CD14-positive monocyte (primary cell): ENCODE measurements around the gene ZNF502. TPM values are rescaled to one million over a fixed set of nuclear protein-coding genes. Genes with fewer than 3 reads are reported as not detected.

Experiments
- DNase-seq, 3 donors: peaks; one replicate each; pipeline ENCODE4 v3.0.0-alpha.2; 2011 to 2022
- H2AFZ ChIP-seq: 2 replicates; pipeline ENCODE4 v1.6.0; 2012; ENCODE audit warnings: mild to moderate bottlenecking, low read depth, low read length, inconsistent platforms; ENCODE audit not compliant: insufficient read depth, poor library complexity, severe bottlenecking
- H3K27ac ChIP-seq, 2 donors: 1 replicate in 1 of 2; 2 replicates in 1 of 2; pipeline ENCODE4 v1.5.1; 2012 to 2013; ENCODE audit warnings: low read length in 2 of 2, control low read depth in 1 of 2, inconsistent platforms in 1 of 2, low read depth in 1 of 2, mild to moderate bottlenecking in 1 of 2
- H3K27me3 ChIP-seq, 2 donors: one replicate each; pipeline versions ENCODE4 v1.6.0 to v1.6.1; 2011 to 2013; ENCODE audit warnings: low read length in 2 of 2; ENCODE audit not compliant: control insufficient read depth in 2 of 2, insufficient read depth in 2 of 2
- H3K36me3 ChIP-seq, 2 donors: replicated peaks in 1 of 2; 1 replicate in 1 of 2; 2 replicates in 1 of 2; pipeline versions ENCODE4 v1.5.1 to v1.6.1; 2012 to 2013; ENCODE audit warnings: low read length in 2 of 2, control low read depth in 1 of 2, inconsistent platforms in 1 of 2, mild to moderate bottlenecking in 1 of 2; ENCODE audit not compliant: insufficient read depth in 2 of 2, control insufficient read depth in 1 of 2
- H3K4me1 ChIP-seq, 2 donors: 1 replicate in 1 of 2; 2 replicates in 1 of 2; pipeline versions ENCODE4 v1.5.1 to v1.6.1; 2012 to 2013; ENCODE audit warnings: low read length in 2 of 2, control low read depth in 1 of 2, inconsistent platforms in 1 of 2, mild to moderate bottlenecking in 1 of 2, moderate library complexity in 1 of 2; ENCODE audit not compliant: insufficient read depth in 2 of 2, control insufficient read depth in 1 of 2
- H3K4me2 ChIP-seq: replicated peaks from 2 replicates; pipeline ENCODE3; 2012; ENCODE audit warnings: low read length, moderate library complexity, mild to moderate bottlenecking; ENCODE audit not compliant: poor library complexity, severe bottlenecking; ENCODE audit errors: extremely low read depth
- H3K4me3 ChIP-seq, 3 experiments: fragments of 200-600 bp in 1 of 3; sonication (generic) in 1 of 3; replicated peaks in 1 of 3; 1 replicate in 2 of 3; 2 replicates in 1 of 3; pipeline ENCODE4 v1.5.1; 2011 to 2013; ENCODE audit warnings: low read length in 3 of 3, mild to moderate bottlenecking in 3 of 3, control low read depth in 2 of 3, low read depth in 2 of 3, inconsistent platforms in 1 of 3, moderate library complexity in 1 of 3
- H3K79me2 ChIP-seq: 2 replicates; pipeline ENCODE4 v1.6.0; 2012; ENCODE audit warnings: mild to moderate bottlenecking, control low read depth, inconsistent platforms, low read length, moderate library complexity; ENCODE audit not compliant: insufficient read depth
- H3K9ac ChIP-seq: 2 replicates; pipeline ENCODE4 v1.6.0; 2017; ENCODE audit warnings: low read length, mild to moderate bottlenecking; ENCODE audit not compliant: insufficient read depth, poor library complexity, severe bottlenecking
- H3K9me3 ChIP-seq, 2 donors: replicated peaks in 1 of 2; 1 replicate in 1 of 2; 2 replicates in 1 of 2; pipeline versions ENCODE4 v1.5.1 to v1.6.1; 2012 to 2013; ENCODE audit warnings: low read length in 2 of 2, control low read depth in 1 of 2; ENCODE audit not compliant: control insufficient read depth in 1 of 2, insufficient read depth in 1 of 2
- H4K20me1 ChIP-seq: 2 replicates; pipeline ENCODE4 v1.6.0; 2012; ENCODE audit warnings: mild to moderate bottlenecking, low read length, control low read depth, moderate library complexity; ENCODE audit not compliant: insufficient read depth
- H3K27ac Mint-ChIP-seq, 7 donors: one replicate each; pipeline ENCODE4 v1.8.0; 2020; ENCODE audit warnings: mild to moderate bottlenecking in 7 of 7, mixed read lengths in 7 of 7, moderate library complexity in 6 of 7, inconsistent platforms in 2 of 7
- H3K27me3 Mint-ChIP-seq, 3 donors: one replicate each; pipeline ENCODE4 v1.8.0; 2021 to 2022; ENCODE audit warnings: low read depth in 3 of 3, mild to moderate bottlenecking in 3 of 3, mixed read lengths in 3 of 3, moderate library complexity in 3 of 3, inconsistent platforms in 1 of 3
- H3K36me3 Mint-ChIP-seq, 2 donors: one replicate each; pipeline ENCODE4 v1.8.0; 2020; ENCODE audit warnings: mixed read lengths in 2 of 2, inconsistent platforms in 1 of 2, mild to moderate bottlenecking in 1 of 2
- H3K4me1 Mint-ChIP-seq: one replicate; pipeline ENCODE4 v1.8.0; 2020; ENCODE audit warnings: mild to moderate bottlenecking, mixed read lengths
- H3K4me3 Mint-ChIP-seq, 2 donors: one replicate each; pipeline ENCODE4 v1.8.0; 2020; ENCODE audit warnings: mild to moderate bottlenecking in 2 of 2, mixed read lengths in 2 of 2, moderate library complexity in 1 of 2
- H3K9me3 Mint-ChIP-seq, 7 donors: one replicate each; pipeline ENCODE4 v1.8.0; 2020 to 2022; ENCODE audit warnings: mixed read lengths in 7 of 7, mild to moderate bottlenecking in 6 of 7, moderate library complexity in 6 of 7, inconsistent platforms in 2 of 7
- WGBS: methylation state at CpG from one replicate; pipeline ENCODE4 v1.1.5; 2013; ENCODE audit warnings: missing lambda C conversion rate; ENCODE audit not compliant: insufficient coverage; 5-methylcytosine and 5-hydroxymethylcytosine counted together
- intact Hi-C, 2 donors: fragments of 100-400 bp; cut with micrococcal nuclease; formaldehyde crosslinking; loops; one replicate each; pipeline versions ENCODE4 v1.15.0 to v1.15.1; 2023
- polyA minus RNA-seq: library from RNA; depleted of rRNA, polyadenylated mRNA; stranded (reverse); fragments of >200 nt; gene quantifications from 2 replicates; pipeline ENCODE4 v1.2.3, GENCODE V29; 2012
- polyA plus RNA-seq, 3 donors: library from polyadenylated mRNA; depleted of rRNA in 1 of 3; unstranded in 2 of 3; stranded (reverse) in 1 of 3; fragments of 300-500 nt in 2 of 3; fragments of >200 nt in 1 of 3; fragmentation: Illumina TruSeq in 2 of 3; gene quantifications; 1 replicate in 2 of 3; 2 replicates in 1 of 3; pipeline ENCODE4 v1.2.3, GENCODE V29; 2012 to 2021
- total RNA-seq, 12 experiments: library from RNA in 1 of 12; stranded (reverse) in 1 of 12; fragments of 120-200 nt in 1 of 12; gene quantifications; one replicate each; pipeline ENCODE4 v1.2.4 and lab custom pipeline; 2013 to 2026; ENCODE audit warnings: mixed read lengths in 6 of 12, inconsistent platforms in 1 of 12
- TF ChIP-seq, protein P1 (sequence below): fragments of 200-600 bp; IDR thresholded peaks from one replicate; pipeline ENCODE4 v1.8.0; 2022; ENCODE audit warnings: antibody characterized with exemption, mild to moderate bottlenecking

The ZNF502 gene
- 0.91 TPM for total RNA-seq (2013)
- under 1 TPM; 0.20 to 0.28 (median 0.23) TPM for polyA plus RNA-seq
- 0.14 and 0.16 TPM in 2 replicates for polyA minus RNA-seq
- 0.25 to 2.1 (median 0.55) reads per million in 11 experiments for total RNA-seq (lab: John Stamatoyannopoulos, UW)

GRCh38 chr3:44712455-44713075 is at the start of gene ZNF502:
TSS of gene ZNF502 (plus strand) at chr3:44712660. CDS start at chr3:44720262, 7,602 bp downstream.
- peak; percentile 36 to 59 (median 40) for DNase-seq
- H2AFZ ChIP-seq = peak within 1 kb of the TSS; percentile 89
- intact Hi-C loops = no loop called here
- H3K27me3 Mint-ChIP-seq = peaks cover 2 to 6% (median 6%) of the 10 kb centered on the region in 3 donors
- H3K27ac ChIP-seq = no peak within 1 kb of the TSS
- H3K79me2 ChIP-seq = no peaks in the 10 kb centered on the region
- peaks cover 6 to 9% of the 10 kb centered on the region in 2 donors for H3K4me1 ChIP-seq
- H3K9me3 ChIP-seq = peaks cover 42 to 80% of the 10 kb centered on the region in 2 donors
- H3K4me3 Mint-ChIP-seq = peak within 1 kb of the TSS; percentile 83 to 90
- peak within 1 kb of the TSS in 5 of 7 donors; percentile 33 to 78 (median 38) for H3K27ac Mint-ChIP-seq
- H3K36me3 Mint-ChIP-seq = peaks cover 8 to 9% of the 10 kb centered on the region in 2 donors
- peaks cover 9% of the 10 kb centered on the region for H3K4me1 Mint-ChIP-seq
- peaks cover 0 to 2% of the 10 kb centered on the region in 2 donors for H3K27me3 ChIP-seq
- peak within 1 kb of the TSS; percentile 39 to 81 (median 64) for H3K4me3 ChIP-seq
- H4K20me1 ChIP-seq = no peaks in the 10 kb centered on the region
- peak within 1 kb of the TSS; percentile 45 for H3K9ac ChIP-seq
- WGBS = 4% methylated on average over 36 of the region's 36 CpGs
- peaks cover 28 to 87% (median 77%) of the 10 kb centered on the region in 7 donors for H3K9me3 Mint-ChIP-seq
- H3K36me3 ChIP-seq = no peaks in the 10 kb centered on the region
- H3K4me2 ChIP-seq = peak within 1 kb of the TSS; percentile 74
- TF ChIP-seq, protein P1, sequence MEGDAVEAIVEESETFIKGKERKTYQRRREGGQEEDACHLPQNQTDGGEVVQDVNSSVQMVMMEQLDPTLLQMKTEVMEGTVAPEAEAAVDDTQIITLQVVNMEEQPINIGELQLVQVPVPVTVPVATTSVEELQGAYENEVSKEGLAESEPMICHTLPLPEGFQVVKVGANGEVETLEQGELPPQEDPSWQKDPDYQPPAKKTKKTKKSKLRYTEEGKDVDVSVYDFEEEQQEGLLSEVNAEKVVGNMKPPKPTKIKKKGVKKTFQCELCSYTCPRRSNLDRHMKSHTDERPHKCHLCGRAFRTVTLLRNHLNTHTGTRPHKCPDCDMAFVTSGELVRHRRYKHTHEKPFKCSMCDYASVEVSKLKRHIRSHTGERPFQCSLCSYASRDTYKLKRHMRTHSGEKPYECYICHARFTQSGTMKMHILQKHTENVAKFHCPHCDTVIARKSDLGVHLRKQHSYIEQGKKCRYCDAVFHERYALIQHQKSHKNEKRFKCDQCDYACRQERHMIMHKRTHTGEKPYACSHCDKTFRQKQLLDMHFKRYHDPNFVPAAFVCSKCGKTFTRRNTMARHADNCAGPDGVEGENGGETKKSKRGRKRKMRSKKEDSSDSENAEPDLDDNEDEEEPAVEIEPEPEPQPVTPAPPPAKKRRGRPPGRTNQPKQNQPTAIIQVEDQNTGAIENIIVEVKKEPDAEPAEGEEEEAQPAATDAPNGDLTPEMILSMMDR = peak; percentile 13

DNA sequence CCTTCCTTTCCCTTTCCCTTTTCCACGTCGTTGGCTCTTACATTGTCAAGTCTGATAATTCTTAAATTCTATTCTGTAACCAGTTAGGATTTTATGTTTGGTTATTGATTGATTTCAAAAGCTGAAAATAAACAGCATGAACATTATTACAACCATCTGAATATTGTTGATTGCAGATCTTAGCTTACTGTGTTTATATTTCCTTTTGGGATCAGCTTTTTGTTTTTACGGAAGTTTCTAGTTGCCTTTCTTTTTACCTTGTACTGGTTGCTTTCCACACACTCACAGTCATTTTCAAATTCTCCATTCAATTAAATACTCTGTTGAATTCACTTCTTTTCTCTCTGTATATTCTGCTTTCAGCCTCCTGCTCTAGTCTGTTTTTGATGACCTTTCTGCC is 47.3 kb upstream of the ZNF502 start:
- peaks cover 20 to 42% (median 30%) of the 10 kb centered on the region in 7 donors for H3K9me3 Mint-ChIP-seq
- Histone ChIP-seq H3K4me3 (no peak overlapping the region), H4K20me1 (no peaks in the 10 kb centered on the region), H3K9ac (no peak overlapping the region), H3K36me3 (peaks cover 4 to 13% of the 10 kb centered on the region in 2 donors), H3K9me3 (peaks cover 18% of the 10 kb centered on the region in 2 donors), H3K4me2 (no peak overlapping the region), H3K27me3 (no peaks in the 10 kb centered on the region), H3K79me2 (no peaks in the 10 kb centered on the region), H3K4me1 (no peaks in the 10 kb centered on the region), H2AFZ (no peak overlapping the region), H3K27ac (no peak overlapping the region)
- no peaks in the 10 kb centered on the region for H3K4me1 Mint-ChIP-seq
- H3K27ac Mint-ChIP-seq = no peak overlapping the region
- H3K27me3 Mint-ChIP-seq = peaks cover 0 to 2% (median 1%) of the 10 kb centered on the region in 3 donors
- no peak overlapping the region for H3K4me3 Mint-ChIP-seq
- no CpG with 5 or more reads among the region's 3 CpGs for WGBS
- peaks cover 5 to 13% of the 10 kb centered on the region in 2 donors for H3K36me3 Mint-ChIP-seq
- intact Hi-C loops = no loop called here
- TF ChIP-seq, protein P1 = no peak
- DNase-seq = no peak
